Hepatocyte (in vitro differentiated cells): ENCODE measurements around the gene TFDP1. TPM values are rescaled to one million over a fixed set of nuclear protein-coding genes. Genes with fewer than 3 reads are reported as not detected.

Experiments used
- DNase-seq: peaks from one replicate; pipeline ENCODE4 v3.0.0-alpha.2; 2016; ENCODE audit warnings: low spot score
- H2AFZ ChIP-seq: fragments of 200-600 bp; sonication (generic); 2 replicates; pipeline ENCODE4 v1.6.0; 2016; ENCODE audit warnings: antibody characterized with exemption, mild to moderate bottlenecking
- H3K27ac ChIP-seq: fragments of 200-600 bp; sonication (generic); 2 replicates; pipeline ENCODE4 v1.5.1; 2016; ENCODE audit warnings: mild to moderate bottlenecking
- H3K27me3 ChIP-seq: fragments of 200-600 bp; sonication (generic); 2 replicates; pipeline ENCODE4 v1.6.1; 2016
- H3K36me3 ChIP-seq: fragments of 200-600 bp; sonication (generic); replicated peaks from 2 replicates; pipeline ENCODE4 v1.5.1; 2016; ENCODE audit warnings: low read depth; ENCODE audit not compliant: insufficient read depth
- H3K4me1 ChIP-seq: fragments of 200-600 bp; sonication (generic); 2 replicates; pipeline ENCODE4 v1.5.1; 2016; ENCODE audit warnings: mild to moderate bottlenecking, moderate library complexity; ENCODE audit not compliant: insufficient read depth
- H3K4me2 ChIP-seq: fragments of 200-600 bp; sonication (generic); 2 replicates; pipeline ENCODE4 v1.6.0; 2016
- H3K4me3 ChIP-seq: fragments of 200-600 bp; sonication (generic); 2 replicates; pipeline ENCODE4 v1.5.1; 2016; ENCODE audit warnings: mild to moderate bottlenecking
- H3K79me2 ChIP-seq: fragments of 200-600 bp; sonication (generic); 2 replicates; pipeline ENCODE4 v1.6.0; 2017; ENCODE audit warnings: mild to moderate bottlenecking
- H3K9me2 ChIP-seq: fragments of 200-600 bp; sonication (generic); replicated peaks from 2 replicates; pipeline ENCODE4 v1.6.0; 2017; ENCODE audit warnings: mild to moderate bottlenecking; ENCODE audit not compliant: insufficient read depth
- H3K9me3 ChIP-seq: fragments of 200-600 bp; sonication (generic); 2 replicates; pipeline ENCODE4 v1.5.1; 2016; ENCODE audit warnings: low read depth, mild to moderate bottlenecking
- H4K20me1 ChIP-seq: fragments of 200-600 bp; sonication (generic); 2 replicates; pipeline ENCODE4 v1.6.0; 2016; ENCODE audit warnings: mild to moderate bottlenecking; ENCODE audit not compliant: insufficient read depth, poor library complexity, severe bottlenecking
- EZH2 ChIP-seq: fragments of 200-600 bp; sonication (generic); IDR thresholded peaks from 2 replicates; pipeline ENCODE4 v1.6.1; 2016; ENCODE audit warnings: antibody characterized with exemption, mild to moderate bottlenecking, borderline replicate concordance
- EZH2phosphoT487 ChIP-seq: fragments of 200-600 bp; sonication (generic); IDR thresholded peaks from one replicate; pipeline ENCODE4 v1.6.1; 2018; ENCODE audit warnings: antibody characterized with exemption, mild to moderate bottlenecking, low read depth, moderate library complexity; ENCODE audit not compliant: unreplicated experiment, severe bottlenecking
- WGBS: methylation state at CpG from one replicate; pipeline ENCODE4 v1.1.6; 2016; ENCODE audit warnings: low lambda C conversion rate; ENCODE audit errors: missing lambda C conversion rate; 5-methylcytosine and 5-hydroxymethylcytosine counted together
- polyA plus RNA-seq: library from polyadenylated mRNA; unstranded; fragments of >200 nt; fragmentation: Nextera tagmentation; extraction: Ambion mirVana; gene quantifications from 2 replicates; pipeline ENCODE4 v1.2.1, GENCODE V29; 2016
- total RNA-seq: library from RNA; depleted of rRNA; stranded (reverse); fragments of >200 nt; gene quantifications from 2 replicates; pipeline ENCODE4 v1.2.3, GENCODE V29; 2014
- TF ChIP-seq, protein P1 (sequence below): fragments of 200-600 bp; sonication (generic); IDR thresholded peaks from 2 replicates; pipeline ENCODE4 v1.5.1; 2016; ENCODE audit warnings: antibody characterized with exemption, mild to moderate bottlenecking; ENCODE audit not compliant: poor library complexity

The TFDP1 gene
- total and polyA plus RNA-seq, 2 experiments from 2014 or later, result 54.0 to 62.9 TPM

DNA sequence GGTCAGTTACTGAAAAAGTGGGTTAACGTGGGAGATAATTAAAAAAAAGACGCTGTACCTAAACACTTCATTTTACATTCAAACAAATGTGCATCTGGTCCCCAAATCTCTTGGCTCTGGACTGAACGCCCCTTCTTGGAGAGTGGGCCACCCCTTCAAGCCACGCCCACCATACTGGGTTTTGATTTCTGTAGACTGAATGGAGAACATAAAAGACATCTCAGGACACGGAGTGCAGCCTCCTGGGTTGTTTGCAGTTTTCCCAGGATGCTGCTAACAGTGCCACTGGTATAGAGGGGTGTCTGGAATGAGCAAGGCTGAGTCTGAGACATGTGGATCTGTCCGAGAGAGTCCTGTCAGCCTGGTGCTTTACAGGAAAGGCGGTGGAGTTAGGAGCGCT is 10.6 kb downstream of the TFDP1 start:
- H3K9me3 ChIP-seq, result no peaks in the 10 kb centered on the region
- no peak overlapping the region for H3K4me2 ChIP-seq
- 95% methylated on average over 8 of the region's 8 CpGs for WGBS
- H3K27ac ChIP-seq, result no peak overlapping the region
- peaks cover 16% of the 10 kb centered on the region for H4K20me1 ChIP-seq
- no peaks in the 10 kb centered on the region for H3K9me2 ChIP-seq
- H3K27me3 ChIP-seq, result no peaks in the 10 kb centered on the region
- no peak overlapping the region for H3K4me3 ChIP-seq
- no peak for DNase-seq
- no peaks in the 10 kb centered on the region for H3K36me3 ChIP-seq
- no peak overlapping the region for H2AFZ ChIP-seq
- peaks cover 92% of the 10 kb centered on the region for H3K79me2 ChIP-seq
- TF ChIP-seq EZH2phosphoT487 (no peak), EZH2 (no peak)
- TF ChIP-seq, protein P1, sequence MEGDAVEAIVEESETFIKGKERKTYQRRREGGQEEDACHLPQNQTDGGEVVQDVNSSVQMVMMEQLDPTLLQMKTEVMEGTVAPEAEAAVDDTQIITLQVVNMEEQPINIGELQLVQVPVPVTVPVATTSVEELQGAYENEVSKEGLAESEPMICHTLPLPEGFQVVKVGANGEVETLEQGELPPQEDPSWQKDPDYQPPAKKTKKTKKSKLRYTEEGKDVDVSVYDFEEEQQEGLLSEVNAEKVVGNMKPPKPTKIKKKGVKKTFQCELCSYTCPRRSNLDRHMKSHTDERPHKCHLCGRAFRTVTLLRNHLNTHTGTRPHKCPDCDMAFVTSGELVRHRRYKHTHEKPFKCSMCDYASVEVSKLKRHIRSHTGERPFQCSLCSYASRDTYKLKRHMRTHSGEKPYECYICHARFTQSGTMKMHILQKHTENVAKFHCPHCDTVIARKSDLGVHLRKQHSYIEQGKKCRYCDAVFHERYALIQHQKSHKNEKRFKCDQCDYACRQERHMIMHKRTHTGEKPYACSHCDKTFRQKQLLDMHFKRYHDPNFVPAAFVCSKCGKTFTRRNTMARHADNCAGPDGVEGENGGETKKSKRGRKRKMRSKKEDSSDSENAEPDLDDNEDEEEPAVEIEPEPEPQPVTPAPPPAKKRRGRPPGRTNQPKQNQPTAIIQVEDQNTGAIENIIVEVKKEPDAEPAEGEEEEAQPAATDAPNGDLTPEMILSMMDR, result no peak
- H3K4me1 ChIP-seq, result no peaks in the 10 kb centered on the region

DNA sequence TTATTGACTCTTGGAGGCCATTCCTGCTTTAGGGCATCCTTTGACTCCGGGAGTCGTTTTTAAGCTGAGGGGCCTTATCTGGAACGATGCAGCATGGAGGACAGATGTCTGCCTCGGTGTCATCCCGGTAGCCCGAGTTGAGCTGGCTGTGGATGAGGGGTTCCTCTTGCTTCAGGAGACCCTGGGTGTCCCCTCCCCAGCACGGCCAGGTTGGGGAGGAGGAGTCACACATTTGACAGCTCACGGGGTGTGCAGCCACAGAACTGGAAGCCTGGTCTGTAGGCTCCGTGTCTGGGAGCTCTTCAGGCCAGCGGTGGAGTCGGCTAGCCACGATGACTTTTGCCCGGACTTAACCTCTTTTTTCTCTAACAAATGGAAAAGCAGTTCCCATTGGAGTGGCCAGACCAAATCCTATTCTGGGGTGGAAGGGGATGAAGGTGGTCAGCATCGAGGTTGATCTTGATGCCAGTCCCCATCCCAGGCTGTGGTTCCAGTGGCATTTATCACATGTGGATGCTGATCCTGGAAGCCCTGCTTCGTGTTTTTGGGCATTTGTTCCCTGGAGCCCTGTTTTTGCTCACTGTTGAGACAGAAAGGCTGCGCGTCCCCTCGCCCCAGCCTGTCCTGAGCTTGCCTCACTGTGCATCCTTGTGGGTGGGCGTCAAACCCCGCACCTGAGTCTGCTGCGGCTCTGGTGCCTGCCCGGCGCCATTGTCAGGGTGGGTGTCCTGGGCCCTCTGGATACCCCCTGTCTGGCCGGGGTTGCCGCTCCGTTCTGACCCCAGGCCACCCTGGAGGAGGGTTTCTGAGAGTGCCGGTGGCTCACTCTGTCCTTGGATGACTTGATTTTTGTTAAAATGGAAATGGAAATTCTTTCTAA is 12.0 kb downstream of the TFDP1 start:
- Histone ChIP-seq H4K20me1 (peaks cover 16% of the 10 kb centered on the region), H3K27me3 (no peaks in the 10 kb centered on the region), H3K27ac (no peak overlapping the region), H2AFZ (no peak overlapping the region), H3K9me3 (no peaks in the 10 kb centered on the region), H3K36me3 (no peaks in the 10 kb centered on the region), H3K79me2 (peaks cover 92% of the 10 kb centered on the region), H3K4me1 (no peaks in the 10 kb centered on the region), H3K9me2 (no peaks in the 10 kb centered on the region), H3K4me2 (no peak overlapping the region), H3K4me3 (no peak overlapping the region)
- 97% methylated on average over 27 of the region's 27 CpGs for WGBS
- no peak for DNase-seq
- TF ChIP-seq EZH2, result no peak
- TF ChIP-seq EZH2phosphoT487, result no peak
- TF ChIP-seq, protein P1, result no peak

DNA sequence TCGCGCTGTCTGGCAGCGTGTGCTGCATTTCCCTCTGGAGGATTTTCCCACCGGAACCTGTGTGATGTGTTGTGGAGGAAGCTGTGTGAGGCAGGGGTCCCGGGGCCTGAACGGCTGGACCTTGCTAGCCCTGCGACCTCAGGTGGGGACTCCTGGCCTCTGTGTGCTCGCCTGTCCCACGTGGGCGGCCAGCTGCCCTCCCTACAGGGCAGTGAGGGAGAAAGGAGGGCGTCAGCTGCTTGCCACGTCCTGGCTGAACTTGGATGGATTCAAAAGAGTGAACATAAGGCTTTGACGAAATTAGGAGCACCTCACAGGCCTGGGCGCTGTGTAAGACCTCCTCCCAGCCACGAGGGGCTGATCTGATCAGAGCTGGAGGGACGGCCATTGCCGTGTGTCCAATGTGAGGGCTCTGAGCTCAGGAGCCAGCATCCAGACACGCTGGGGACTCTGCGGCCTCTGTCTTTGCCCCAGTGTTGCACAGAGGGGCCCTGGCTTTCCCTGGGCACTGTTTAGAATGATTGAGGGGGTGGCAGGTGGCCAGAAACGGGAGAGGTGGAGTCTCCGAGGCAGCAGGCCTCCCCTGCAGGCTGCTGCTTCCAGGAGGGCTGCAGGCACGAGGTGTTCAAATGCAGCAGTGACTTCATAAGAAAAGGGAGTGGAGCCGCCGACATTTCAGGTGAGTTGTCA is 13.0 kb downstream of the TFDP1 start:
- H3K27me3 ChIP-seq, result no peaks in the 10 kb centered on the region
- H4K20me1 ChIP-seq, result peaks cover 8% of the 10 kb centered on the region
- no peaks in the 10 kb centered on the region for H3K9me3 ChIP-seq
- DNase-seq, result no peak
- H3K4me3 ChIP-seq, result no peak overlapping the region
- no peak overlapping the region for H2AFZ ChIP-seq
- no peaks in the 10 kb centered on the region for H3K9me2 ChIP-seq
- TF ChIP-seq EZH2phosphoT487 (no peak), EZH2 (no peak)
- TF ChIP-seq, protein P1, result no peak
- WGBS, result 95% methylated on average over 24 of the region's 24 CpGs
- H3K4me1 ChIP-seq, result no peaks in the 10 kb centered on the region
- peaks cover 85% of the 10 kb centered on the region for H3K79me2 ChIP-seq
- no peak overlapping the region for H3K4me2 ChIP-seq
- no peak overlapping the region for H3K27ac ChIP-seq
- H3K36me3 ChIP-seq, result no peaks in the 10 kb centered on the region
